T-helper 1 cell treated with Interleukin-12 subunit alpha and Interleukin-12 subunit beta and Interleukin-4 antibody, amounts not matched to agents 30 ng/mL and 1 ng/mL, for 36 hours (primary cell): ENCODE results near the gene B9D2. TPM values are rescaled to one million over a fixed set of nuclear protein-coding genes. Genes with fewer than 3 reads are reported as not detected.

Experiments
- intact Hi-C: fragments of 100-400 bp; cut with micrococcal nuclease; formaldehyde crosslinking; loops from one replicate; pipeline ENCODE4 v1.15.1; 2024
- total RNA-seq: library from RNA; stranded (reverse); gene quantifications from 2 replicates; pipeline ENCODE4 v1.2.3, GENCODE V29; 2022

Gene B9D2
- total RNA-seq, 1 donor from 2014 or later = 11.1 TPM

- intact Hi-C loops = no loop called here
These were observed 32.8 kb downstream of the B9D2 start for GRCh38 chr19:41330946-41331678.

DNA sequence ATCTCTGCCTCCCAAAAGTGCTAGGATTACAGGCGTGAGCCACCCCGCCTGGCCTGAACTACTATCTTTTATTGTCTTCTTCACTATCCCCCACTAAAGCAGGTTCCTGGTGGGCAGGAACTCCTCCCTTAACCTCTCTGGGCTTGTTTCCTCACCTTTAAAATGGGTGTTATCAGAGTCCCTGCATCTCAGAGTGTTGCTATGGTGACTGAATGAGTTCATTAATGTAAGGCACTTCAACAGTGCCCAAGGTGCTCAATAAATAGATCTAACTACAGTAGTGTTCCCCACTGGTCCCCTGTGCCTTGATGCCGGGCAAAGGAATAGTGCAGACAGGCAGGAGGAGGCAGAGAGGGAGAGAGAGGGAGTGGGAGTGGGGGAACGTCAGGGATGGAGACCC lies 33.5 kb downstream of the B9D2 start:
- intact Hi-C loops = no loop called here

DNA sequence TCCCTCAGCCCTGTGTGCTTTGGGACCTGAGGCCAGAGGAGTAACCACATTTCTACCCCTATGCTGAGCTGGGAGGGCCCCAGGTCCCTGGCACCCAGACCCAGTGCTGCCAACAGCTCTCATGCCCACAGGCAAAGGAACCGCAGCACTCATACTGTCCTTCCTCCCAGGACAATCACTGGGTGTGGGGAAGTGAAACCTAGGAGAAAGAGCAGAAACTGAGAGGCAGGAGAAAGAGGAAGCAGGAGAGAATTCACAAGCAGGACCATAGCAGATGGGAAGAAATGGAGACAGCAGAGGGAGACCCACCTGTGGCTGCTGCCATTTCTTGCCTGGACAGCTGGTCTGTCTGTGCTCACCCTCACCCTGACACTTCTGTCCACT lies 35.1 kb downstream of the B9D2 start:
- intact Hi-C loops = loop anchor here (1.0 kb wide), 2 partner anchors 21 to 22 kb away; no protein-coding TSS in a partner anchor

DNA sequence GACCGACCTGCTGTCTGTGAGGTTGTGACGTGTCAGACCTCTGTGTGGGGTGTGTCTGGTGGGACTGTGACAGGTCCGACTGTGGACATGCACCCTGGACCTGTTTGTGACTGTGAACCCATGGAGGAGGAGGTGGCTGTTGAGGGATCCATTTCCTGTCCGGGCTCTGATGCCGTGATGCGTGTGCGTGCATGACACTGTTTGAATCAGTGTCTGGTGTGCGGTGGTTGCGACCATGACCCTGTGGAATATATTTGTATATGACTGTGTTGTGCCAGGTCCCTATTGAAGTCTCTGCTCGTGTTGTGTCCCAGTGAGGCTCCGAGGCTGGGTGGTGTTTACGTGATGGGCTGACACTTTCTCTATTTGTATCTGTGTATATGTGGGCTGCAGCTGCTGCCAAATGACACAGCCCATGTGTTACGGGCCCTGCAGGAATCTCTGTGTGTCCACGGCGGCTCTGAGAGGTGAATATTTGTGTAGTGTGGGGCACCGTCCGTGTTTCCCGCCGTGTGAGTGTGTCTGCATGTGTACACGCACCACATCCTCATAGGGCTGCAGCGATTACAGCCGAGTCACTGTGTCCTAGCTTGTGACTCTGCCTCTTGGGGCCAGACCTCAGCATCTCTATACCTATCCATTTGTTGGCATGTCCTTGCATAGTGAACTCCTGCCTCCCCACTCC lies 35.6 kb downstream of the B9D2 start:
- intact Hi-C loops = loop anchor here (1.0 kb wide), 2 partner anchors 20 to 23 kb away; no protein-coding TSS in a partner anchor

DNA sequence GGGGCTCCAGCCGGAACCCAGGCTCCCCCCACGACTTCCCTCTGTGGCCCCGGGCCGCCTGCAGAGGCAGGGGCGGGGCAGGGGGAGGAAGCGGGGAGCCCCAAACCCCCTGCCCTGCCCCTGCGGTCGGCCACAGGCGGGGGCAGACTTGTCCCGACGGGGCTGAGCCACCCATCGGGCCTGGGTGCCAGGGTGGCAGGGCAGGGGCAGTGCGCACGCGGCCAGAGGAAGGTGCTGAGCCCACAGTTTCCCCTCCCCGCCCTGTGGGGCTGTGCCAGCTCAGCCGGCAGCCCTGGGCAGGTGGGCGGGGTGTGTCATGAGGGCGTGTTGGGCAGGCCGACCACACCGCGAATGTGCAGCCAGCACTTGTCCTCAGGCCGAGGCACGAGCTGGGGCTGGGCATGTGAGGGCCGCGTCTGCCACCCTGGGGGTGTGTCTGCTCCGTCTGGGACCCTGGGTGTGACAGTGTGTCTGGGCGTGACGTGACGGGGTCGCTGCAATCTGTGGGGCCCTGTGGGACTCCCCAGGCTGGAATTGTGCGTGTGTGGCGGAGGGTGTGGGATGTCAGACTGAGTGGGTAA lies 36.3 kb downstream of the B9D2 start:
- intact Hi-C loops = loop anchor here (1.0 kb wide), 2 partner anchors 19 to 24 kb away; no protein-coding TSS in a partner anchor

DNA sequence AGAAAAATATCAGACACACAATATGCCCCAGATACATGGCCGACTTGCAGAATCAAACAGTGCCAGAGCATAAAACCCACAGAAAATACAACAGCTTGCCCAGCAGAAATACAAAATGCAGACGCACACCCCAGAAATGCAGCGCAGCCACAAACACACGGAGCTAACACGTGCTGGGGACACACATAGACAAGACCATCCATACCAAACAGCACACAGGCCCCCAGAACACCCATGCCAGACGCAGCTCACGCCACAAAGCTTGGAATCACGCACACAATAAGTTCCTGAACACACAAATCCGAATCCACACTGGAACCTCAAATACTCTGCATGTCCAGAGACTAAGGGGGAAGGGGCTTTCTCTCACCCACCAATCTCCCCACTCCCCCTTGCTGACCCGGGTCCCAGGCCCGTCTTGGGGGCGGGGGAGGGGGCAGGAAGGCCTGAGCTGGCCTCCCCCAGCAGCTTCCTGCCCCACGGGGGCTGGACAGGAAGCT lies 36.8 kb downstream of the B9D2 start:
- intact Hi-C loops = no loop called here

GRCh38 chr19:41325947-41326706 lies 37.8 kb downstream of the B9D2 start:
- intact Hi-C loops = no loop called here

DNA sequence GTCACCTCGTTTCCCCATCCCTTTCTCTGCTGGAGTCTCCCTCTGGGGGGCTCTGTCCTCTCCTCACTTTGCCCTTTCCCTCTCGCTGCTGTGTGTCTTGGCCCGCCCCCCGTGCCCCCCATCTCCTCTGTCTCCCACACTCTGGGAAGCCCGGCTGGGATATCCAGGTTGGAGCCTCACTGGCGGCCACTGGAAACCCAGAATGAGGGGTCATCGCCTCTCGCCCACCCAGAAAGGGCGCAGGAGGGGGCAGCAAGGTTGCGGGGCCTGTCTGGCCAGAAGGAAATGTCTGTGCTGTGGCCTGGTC lies 38.4 kb downstream of the B9D2 start:
- intact Hi-C loops = no loop called here

DNA sequence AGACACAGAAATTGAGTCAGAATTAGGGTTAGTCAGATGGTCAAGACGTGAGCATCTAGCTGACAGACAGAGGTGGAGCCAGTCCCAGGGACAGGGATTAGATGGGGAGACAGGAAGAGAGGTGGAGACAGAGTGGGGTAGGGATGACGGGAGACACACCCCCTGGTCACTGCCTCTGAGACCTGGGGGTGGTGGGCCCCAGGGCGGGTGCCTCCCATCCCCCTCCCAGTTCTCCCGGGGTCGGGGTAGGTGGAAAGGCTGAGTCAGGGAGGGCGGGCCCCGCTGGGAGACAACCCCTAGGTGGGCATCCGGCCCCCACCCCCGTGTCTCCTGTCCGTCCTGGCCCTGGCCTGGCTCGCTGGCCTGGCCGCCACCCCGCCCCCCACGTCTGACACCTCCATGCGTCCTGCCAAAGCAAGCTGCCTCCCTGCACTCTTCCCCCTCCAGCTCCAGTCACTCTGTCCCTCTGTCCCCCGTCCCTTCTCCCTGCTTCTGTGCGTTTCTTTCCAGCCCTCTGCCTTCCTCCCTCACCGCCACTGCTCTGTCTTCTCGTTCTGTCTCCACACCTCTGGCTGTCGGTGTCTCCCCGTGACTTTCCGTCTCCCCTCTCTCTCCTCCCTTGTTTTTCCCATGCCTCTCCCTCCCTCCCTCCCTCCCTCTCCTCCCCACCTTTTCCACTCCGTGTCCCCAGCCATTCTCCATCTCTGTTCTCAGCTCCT lies 38.9 kb downstream of the B9D2 start:
- intact Hi-C loops = no loop called here

GRCh38 chr19:41324231-41324702 lies 39.7 kb downstream of the B9D2 start:
- intact Hi-C loops = no loop called here

GRCh38 chr19:41323430-41324125 lies 40.4 kb downstream of the B9D2 start:
- intact Hi-C loops = no loop called here

DNA sequence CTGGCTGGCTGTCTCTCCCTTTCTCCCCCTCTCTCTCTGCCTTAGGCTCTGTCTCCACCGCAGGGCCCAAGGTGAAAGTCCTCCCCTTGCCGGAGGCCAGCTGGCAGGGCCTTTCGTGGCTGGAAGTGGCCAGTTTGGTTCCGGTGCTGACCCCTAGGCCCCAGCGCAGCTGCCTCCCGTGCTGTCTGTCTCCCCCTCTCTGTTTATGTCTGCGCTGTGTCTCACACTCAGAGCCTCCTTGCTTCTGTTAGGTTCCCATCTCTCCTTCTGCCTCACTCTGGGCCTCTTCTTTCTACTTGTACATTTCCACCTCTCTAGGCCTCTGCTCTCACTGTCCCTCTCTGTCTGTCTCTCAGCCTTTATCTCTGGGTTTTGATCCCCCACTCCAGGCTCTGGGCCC lies 40.9 kb downstream of the B9D2 start:
- intact Hi-C loops = no loop called here

DNA sequence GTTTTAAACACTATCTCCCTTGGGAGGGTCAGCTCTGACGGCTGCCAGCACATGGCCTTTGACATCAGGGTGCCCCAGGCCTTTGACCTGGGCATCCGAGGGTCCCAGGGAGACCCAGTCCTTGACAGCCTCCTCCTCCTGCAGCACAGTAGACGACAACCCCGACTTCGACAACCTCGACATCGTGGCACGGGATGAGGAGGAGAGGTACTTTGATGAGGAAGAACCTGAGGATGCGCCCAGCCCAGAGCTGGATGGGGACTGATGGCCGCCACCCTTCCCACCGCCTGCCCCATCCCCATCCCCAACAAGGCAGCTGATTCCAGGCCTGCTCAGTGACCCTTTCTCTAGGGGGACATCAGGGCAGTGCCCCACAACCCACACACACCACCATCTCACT lies 41.5 kb downstream of the B9D2 start:
- intact Hi-C loops = no loop called here

- intact Hi-C loops = no loop called here
These were observed 42.2 kb downstream of the B9D2 start for GRCh38 chr19:41321600-41322270.

- intact Hi-C loops = no loop called here
These were observed 42.7 kb downstream of the B9D2 start for GRCh38 chr19:41321204-41321599.

DNA sequence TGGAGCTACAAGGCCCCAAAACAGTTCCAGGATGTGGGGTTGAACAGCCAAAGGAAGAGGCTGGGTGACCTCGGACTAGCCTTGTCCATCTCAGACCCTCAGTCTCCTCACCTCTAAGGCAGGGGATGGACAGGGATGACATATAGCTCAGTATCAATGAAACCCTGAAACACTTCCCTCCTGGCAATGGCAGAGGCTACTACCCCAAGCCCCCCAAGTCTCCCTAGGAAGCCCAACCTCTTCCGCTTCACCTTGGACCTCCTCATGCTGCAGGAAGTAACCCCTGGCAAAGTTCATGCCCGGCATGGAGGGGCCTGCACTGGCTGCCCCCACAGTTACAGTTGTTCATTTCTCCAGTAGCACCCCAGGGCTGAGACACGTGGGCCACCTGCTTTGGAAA lies 43.4 kb downstream of the B9D2 start:
- intact Hi-C loops = no loop called here

- intact Hi-C loops = no loop called here
These were observed 43.8 kb downstream of the B9D2 start for GRCh38 chr19:41320185-41320518.

GRCh38 chr19:41319500-41320184 lies 44.3 kb downstream of the B9D2 start:
- intact Hi-C loops = no loop called here
